Middle frontal gyrus (tissue), 1 donor: ENCODE measurements around the gene PARM1.

Source experiments
- DNase-seq: peaks from one replicate; pipeline ENCODE4 v3.0.0-alpha.2; 2015; ENCODE audit warnings: low spot score; ENCODE audit errors: extremely low spot score

Gene PARM1

DNA sequence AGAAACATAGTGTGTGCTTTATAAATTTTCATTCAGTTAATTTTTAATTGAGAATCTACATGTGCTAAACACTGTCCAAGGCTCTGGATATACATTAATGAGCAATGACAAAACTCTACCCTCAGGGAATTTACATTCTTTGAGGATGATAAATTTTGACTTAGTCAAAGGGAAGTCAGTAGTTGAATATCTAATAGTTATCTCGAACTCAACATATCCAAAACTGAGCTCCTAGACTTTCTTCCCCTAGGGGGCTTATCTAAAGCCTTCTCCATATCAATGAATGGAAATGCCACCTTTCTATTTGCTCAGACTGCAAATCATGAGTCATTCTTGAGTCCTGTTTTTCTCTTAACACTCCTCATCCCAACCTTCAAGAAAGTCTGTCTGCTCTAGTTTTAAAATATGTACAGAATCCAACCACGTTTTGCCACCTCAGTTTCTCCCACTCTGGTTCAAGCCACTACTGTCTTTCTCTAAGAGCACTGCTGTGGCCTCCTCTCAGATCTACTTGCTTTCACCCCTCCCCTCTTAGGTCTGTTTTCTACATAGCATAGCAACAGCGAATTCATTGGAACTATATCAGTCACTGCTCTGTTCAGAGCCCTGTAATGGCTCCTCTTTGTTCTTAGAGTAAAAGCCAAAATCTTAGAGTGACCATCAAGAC, 9.5 kb downstream of the PARM1 start:
- no peak for DNase-seq

- DNase-seq = no peak
Measured at GRCh38 chr4:74942918-74943253, 10.0 kb downstream of the PARM1 start.

GRCh38 chr4:74944354-74944793, 11.5 kb downstream of the PARM1 start:
- no peak for DNase-seq

DNA sequence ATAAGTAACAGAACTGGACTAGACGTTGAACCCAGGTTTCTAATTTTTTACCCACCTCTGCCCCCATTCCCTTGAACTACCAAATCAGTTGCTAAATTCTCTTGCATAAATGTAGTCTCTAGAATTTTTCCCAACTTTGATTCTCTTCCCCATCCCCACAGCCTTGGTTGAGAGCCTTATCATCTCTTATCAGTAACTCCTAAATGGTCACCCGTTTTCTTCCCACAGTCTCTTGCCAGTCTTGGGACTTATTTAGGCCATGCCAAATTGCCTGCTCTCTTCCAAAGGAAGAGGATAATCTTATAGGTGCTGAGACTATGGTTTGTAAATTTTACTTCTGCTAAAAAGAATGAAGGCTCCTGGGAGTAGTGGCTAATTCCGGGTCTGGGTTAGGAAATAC, 13.3 kb downstream of the PARM1 start:
- DNase-seq = no peak

DNA sequence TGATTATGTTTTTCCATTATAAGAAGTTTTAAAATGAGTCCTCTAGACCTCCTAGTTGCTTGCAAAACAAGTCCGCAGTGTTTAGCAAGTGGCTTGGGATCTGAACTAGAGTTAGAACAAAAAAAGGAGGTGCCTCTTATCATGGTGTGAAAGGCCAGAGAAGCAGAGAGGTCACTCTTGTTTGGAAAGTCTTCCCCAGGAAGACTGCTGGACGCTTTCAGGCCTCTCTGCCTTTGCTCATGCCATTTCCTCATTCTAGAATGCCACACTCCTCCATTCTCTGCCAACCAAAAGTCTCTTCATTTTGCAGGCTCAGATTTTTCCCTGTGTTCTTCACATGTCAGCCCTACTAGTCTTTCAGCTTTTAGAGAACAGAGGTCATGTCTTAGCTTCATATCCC, 14.9 kb downstream of the PARM1 start:
- no peak for DNase-seq

DNA sequence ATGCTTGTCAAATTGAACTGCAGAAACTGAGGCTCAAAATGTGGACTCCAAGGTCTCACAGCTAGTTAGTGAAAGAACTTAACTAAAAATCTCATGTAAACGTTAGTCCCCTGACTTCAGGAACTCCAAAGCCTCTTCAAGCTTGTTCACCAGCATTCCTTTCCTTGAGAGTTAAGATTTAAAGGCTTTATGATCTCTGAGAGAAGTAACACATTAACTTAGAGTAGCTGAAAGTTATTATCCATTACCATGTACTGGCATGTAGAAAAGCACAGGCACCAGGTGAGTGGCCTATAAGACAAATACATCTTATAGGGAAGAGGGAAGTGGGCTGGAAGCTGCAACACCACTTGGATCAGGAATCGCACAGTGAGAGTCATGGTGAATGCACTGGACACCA, 15.3 kb downstream of the PARM1 start:
- DNase-seq = no peak

DNA sequence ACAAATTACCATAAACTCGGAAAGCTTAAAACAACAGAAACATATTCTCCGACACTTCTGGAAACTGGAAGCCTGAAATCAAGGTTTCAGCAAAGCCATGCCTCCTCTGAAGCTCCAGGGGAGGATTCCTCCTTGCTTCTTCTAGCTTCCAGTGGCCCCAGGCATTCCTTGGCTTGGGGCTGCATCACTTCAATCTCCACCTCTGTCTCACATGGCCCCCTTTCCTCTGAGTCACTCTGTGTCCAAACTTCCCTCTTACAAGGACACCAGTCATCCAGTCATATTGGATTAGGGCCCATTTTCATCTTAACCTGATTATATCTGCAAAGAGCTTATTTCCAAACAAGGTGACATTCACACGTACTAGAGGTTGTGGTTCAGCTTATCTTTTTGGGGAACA, 17.3 kb downstream of the PARM1 start:
- no peak for DNase-seq

DNA sequence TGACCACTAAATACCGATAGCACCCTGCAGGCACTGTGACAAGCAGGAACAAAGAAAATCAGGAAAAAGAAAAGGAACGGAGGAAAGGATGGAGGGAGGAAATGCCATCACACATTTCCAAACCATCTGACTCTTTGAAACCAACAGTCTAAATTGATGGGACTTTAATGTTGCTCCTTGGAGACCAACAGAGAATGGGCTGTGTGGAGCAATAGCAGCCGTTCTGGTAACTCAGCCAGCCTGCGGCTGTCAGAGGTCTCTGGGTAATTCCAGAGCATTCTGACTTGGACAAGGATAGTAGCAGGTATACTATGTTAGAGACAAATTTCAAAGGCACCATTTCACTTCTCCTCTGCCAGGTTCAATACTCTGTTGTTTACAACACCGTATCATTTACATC, 18.0 kb downstream of the PARM1 start:
- no peak for DNase-seq

DNA sequence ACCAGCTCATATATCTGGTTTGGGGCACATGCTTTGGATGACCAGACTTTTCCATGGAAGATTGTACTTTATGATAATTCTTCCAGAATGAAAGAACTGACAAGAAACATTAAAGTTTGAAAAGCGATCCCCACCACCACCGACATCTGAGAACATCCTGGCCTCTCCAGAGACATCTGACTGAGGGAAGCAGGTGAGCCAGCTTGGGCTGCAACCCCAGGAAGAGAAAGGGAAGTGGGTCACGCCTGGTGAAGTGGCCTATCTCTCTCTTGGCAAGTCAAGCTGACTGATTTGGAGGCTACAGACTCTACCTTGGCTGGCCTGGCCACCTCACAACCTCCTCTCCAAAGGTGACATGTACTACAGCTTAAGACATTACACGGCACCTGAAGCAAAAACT, 20.7 kb downstream of the PARM1 start:
- no peak for DNase-seq

DNA sequence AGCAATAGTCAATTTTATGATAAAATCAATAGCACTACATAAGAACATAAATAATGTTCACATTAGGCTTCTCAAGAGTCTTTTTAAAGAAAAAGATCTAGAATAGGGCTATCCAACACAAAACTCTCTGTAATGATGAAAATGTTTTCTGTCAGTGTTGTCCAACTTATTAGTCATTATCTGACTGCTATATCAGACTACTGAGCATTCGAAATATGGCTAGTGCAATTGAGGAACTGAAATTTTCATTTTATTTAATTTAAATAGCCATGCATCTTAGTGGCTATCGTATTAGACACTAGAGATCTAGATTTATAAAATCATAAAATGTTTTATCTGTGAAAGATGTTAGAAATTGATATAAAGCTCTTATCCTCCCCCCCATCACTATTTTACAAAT, 26.0 kb downstream of the PARM1 start:
- DNase-seq = no peak

- no peak for DNase-seq
Measured at GRCh38 chr4:74961230-74961629, 28.3 kb downstream of the PARM1 start.

- DNase-seq = no peak
Measured at GRCh38 chr4:74962584-74962983, 29.7 kb downstream of the PARM1 start.

GRCh38 chr4:74964311-74964710, 31.4 kb downstream of the PARM1 start:
- no peak for DNase-seq

- DNase-seq = no peak
Measured at GRCh38 chr4:74967324-74967723, 34.4 kb downstream of the PARM1 start.

DNA sequence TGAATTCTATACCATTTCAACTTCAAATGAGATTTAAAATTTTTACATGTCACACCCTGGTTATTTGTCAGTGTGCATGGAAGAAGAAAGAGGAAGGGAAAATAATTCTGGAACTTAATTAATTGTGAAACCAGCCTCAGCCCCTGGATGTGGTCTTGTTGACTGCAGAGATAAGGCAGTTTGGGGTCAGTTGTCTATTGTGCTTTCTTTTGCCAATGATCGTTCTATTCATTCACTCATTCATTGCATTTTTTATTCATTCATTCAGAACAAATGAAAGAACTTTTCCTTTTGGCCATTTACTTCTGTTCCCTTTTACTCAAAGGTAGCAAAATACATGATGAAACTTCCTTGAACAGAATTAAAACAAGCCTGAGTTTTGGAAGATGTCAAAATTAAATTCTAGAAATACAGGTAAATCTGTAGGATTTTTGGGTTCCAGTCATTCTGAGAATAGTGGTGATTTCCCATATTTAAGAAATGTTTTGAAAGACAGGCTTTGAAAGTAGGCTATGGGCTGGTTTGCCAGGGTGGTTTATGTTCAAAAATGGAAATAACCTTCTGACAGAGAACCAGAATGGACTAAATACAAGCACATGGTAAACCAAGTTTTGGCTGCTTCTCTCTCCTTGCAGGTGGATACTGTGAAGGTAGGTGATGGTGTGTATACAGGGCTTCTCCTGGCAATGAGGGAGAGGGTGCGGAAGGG, 35.7 kb downstream of the PARM1 start:
- DNase-seq = no peak

- no peak for DNase-seq
Measured at GRCh38 chr4:74969507-74970474, 36.9 kb downstream of the PARM1 start.

DNA sequence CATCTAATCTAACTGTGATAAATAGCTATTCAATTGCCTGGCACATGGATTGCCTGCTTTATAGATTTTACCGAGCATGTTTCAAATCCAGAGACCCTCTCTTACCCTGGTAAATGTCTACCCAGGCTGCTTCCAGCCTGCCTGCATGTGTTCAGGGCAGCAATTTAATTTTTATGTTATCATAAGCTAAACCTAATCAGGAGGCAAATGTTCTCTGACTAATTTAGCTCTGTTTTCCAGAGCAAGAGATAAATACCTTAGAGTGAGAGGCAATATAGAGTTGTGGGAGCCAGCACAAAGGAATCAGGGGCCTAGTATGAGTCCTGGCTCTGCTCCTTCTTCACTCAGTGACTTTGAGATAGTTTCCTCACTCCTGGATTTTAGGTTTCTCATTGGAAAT, 37.7 kb downstream of the PARM1 start:
- DNase-seq = no peak

GRCh38 chr4:74971862-74972261, 38.9 kb downstream of the PARM1 start:
- DNase-seq = no peak

GRCh38 chr4:74975082-74975481, 42.2 kb downstream of the PARM1 start:
- DNase-seq = no peak

GRCh38 chr4:74975848-74976824, 43.2 kb downstream of the PARM1 start:
- DNase-seq = no peak
